GM18498 (cell line): ENCODE results near the gene KIAA0513.
A peak's percentile ranks its signal among the peaks of the same experiment; 100 is the strongest.
"Not testable (repeated sequence)": the region's sequence is repeated elsewhere in the genome, so short reads cannot be mapped to it uniquely, and the experiment has no call there.

Source experiments
- ATAC-seq: cut with Tn5 transposase; IDR thresholded peaks from one replicate; pipeline ENCODE4 v1.9.1; 2021; ENCODE audit warnings: mild to moderate bottlenecking, moderate library complexity; ENCODE audit not compliant: unreplicated experiment

KIAA0513 gene

GRCh38 chr16:85028685-85029407 is 1.3 kb downstream of the KIAA0513 start:
- peak; percentile 39 for ATAC-seq

GRCh38 chr16:85029408-85029784 is 1.8 kb downstream of the KIAA0513 start:
- no peak for ATAC-seq

- ATAC-seq, result no peak
Measured at GRCh38 chr16:85029981-85030401, 2.4 kb downstream of the KIAA0513 start.

- ATAC-seq, result no peak
Measured at GRCh38 chr16:85031451-85031850, 3.9 kb downstream of the KIAA0513 start.

- not testable (repeated sequence) for ATAC-seq
Measured at GRCh38 chr16:85032187-85032586, 4.6 kb downstream of the KIAA0513 start.

GRCh38 chr16:85033171-85033570 is 5.6 kb downstream of the KIAA0513 start:
- no peak for ATAC-seq

GRCh38 chr16:85034591-85035433 is 7.2 kb downstream of the KIAA0513 start:
- ATAC-seq, result no peak

- no peak for ATAC-seq
Measured at GRCh38 chr16:85036236-85037049, 8.8 kb downstream of the KIAA0513 start.

GRCh38 chr16:85037050-85037410 is 9.4 kb downstream of the KIAA0513 start:
- ATAC-seq, result no peak

GRCh38 chr16:85037721-85038120 is 10.1 kb downstream of the KIAA0513 start:
- no peak for ATAC-seq

- no peak for ATAC-seq
Measured at GRCh38 chr16:85040685-85041084, 13.1 kb downstream of the KIAA0513 start.

GRCh38 chr16:85041219-85042166 is 13.9 kb downstream of the KIAA0513 start:
- ATAC-seq, result no peak

- no peak for ATAC-seq
Measured at GRCh38 chr16:85042167-85042526, 14.6 kb downstream of the KIAA0513 start.

- no peak for ATAC-seq
Measured at GRCh38 chr16:85042606-85043005, 15.0 kb downstream of the KIAA0513 start.

GRCh38 chr16:85045077-85045476 is 17.5 kb downstream of the KIAA0513 start:
- ATAC-seq, result no peak

- no peak for ATAC-seq
Measured at GRCh38 chr16:85045641-85046471, 18.3 kb downstream of the KIAA0513 start.

GRCh38 chr16:85046472-85046916 is 18.9 kb downstream of the KIAA0513 start:
- ATAC-seq, result no peak

- ATAC-seq, result no peak
Measured at GRCh38 chr16:85046931-85047866, 19.6 kb downstream of the KIAA0513 start.
